Vagina (tissue), 2 donors: ENCODE measurements around the gene ZNF438. TPM values are rescaled to one million over a fixed set of nuclear protein-coding genes. Genes with fewer than 3 reads are reported as not detected.
"Not testable (repeated sequence)": the region's sequence is repeated elsewhere in the genome, so short reads cannot be mapped to it uniquely, and the experiment has no call there.

Experiments used
- DNase-seq, 2 donors: peaks; one replicate each; pipeline ENCODE4 v3.0.0-alpha.2; 2017; ENCODE audit errors: extremely low spot score in 2 of 2
- H3K27ac ChIP-seq: fragments of 200-600 bp; sonication (generic); one replicate; pipeline ENCODE4 v1.5.1; 2019
- H3K27me3 ChIP-seq: fragments of 200-600 bp; sonication (generic); one replicate; pipeline ENCODE4 v1.5.1; 2019
- H3K36me3 ChIP-seq, 2 donors: fragments of 200-600 bp; sonication (generic); one replicate each; pipeline ENCODE4 v1.5.1; 2017 to 2019
- H3K4me1 ChIP-seq: fragments of 200-600 bp; sonication (generic); one replicate; pipeline ENCODE4 v1.5.1; 2019
- H3K4me3 ChIP-seq, 2 donors: fragments of 200-600 bp; sonication (generic); 1 replicate in 1 of 2; 2 replicates in 1 of 2; pipeline ENCODE4 v1.5.1; 2016 to 2019
- H3K9me3 ChIP-seq: fragments of 200-600 bp; sonication (generic); one replicate; pipeline ENCODE4 v1.5.1; 2019
- CTCF ChIP-seq, 3 experiments: fragments of 450-650 bp in 2 of 3; fragments of 200-600 bp in 1 of 3; sonication (generic) in 1 of 3; IDR thresholded peaks; one replicate each; pipeline ENCODE4 v1.5.1; 2017 to 2019; ENCODE audit warnings: antibody characterized with exemption in 3 of 3, mild to moderate bottlenecking in 2 of 3, moderate library complexity in 2 of 3
- POLR2A ChIP-seq, 2 donors: fragments of 450-650 bp; IDR thresholded peaks; one replicate each; pipeline ENCODE4 v1.6.1; 2017; ENCODE audit warnings: antibody characterized with exemption in 2 of 2, mild to moderate bottlenecking in 2 of 2, moderate library complexity in 2 of 2
- POLR2AphosphoS5 ChIP-seq, 2 donors: sonication (generic); formaldehyde crosslinking; IDR thresholded peaks; one replicate each; pipeline ENCODE4 v1.9.0; 2017; ENCODE audit warnings: antibody characterized with exemption in 2 of 2, mild to moderate bottlenecking in 2 of 2, low read depth in 1 of 2; ENCODE audit not compliant: insufficient read depth in 1 of 2
- intact Hi-C: fragments of 100-400 bp; cut with DNase I; formaldehyde crosslinking; loops from one replicate; pipeline ENCODE4 v1.15.1; 2023
- total RNA-seq: library from RNA; depleted of rRNA; stranded (reverse); fragments of >200 nt; gene quantifications from one replicate; pipeline ENCODE4 v1.2.3, GENCODE V29; 2016

The ZNF438 gene
- total RNA-seq, 1 donor from 2014 or later, result 11.8 TPM

DNA sequence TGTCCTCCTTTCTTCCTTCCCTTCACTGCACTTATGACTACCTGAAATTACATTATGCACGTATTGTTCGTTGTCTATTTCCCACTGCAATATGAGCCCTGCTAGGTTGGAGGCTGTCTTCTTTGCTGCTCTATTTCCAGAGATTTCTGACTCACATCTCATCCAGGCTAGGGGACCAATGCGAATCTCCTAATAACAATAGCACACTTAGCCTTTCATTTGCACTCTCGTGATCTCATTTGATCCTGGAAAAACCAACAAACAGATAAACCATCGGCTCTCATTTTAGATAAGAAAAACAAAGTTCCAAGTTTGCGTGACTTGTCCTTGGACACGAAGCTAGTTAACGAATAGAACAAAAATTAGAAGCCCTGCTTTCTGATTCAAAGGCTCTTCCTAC is 1.4 kb downstream of the ZNF438 start:
- H3K4me3 ChIP-seq, result peak overlapping the region in 1 of 2 donors; percentile 61
- H3K27ac ChIP-seq, result peak overlapping the region; percentile 100
- H3K27me3 ChIP-seq, result no peaks in the 10 kb centered on the region
- no peak for TF ChIP-seq CTCF (IDR thresholded peaks at IDR 0.05)
- no peak for TF ChIP-seq POLR2AphosphoS5 (IDR thresholded peaks at IDR 0.05; ENCODE audit: insufficient read depth in 1 of 2, low read depth in 1 of 2)
- TF ChIP-seq POLR2A (IDR thresholded peaks at IDR 0.05), result no peak
- peaks cover 58% of the 10 kb centered on the region for H3K4me1 ChIP-seq
- H3K36me3 ChIP-seq, result no peaks in the 10 kb centered on the region
- no peak for DNase-seq
- no peaks in the 10 kb centered on the region for H3K9me3 ChIP-seq
- intact Hi-C loops, result loop anchor here (2.0 to 5.0 kb wide), 2 partner anchors 218 to 729 kb away; no protein-coding TSS in a partner anchor

DNA sequence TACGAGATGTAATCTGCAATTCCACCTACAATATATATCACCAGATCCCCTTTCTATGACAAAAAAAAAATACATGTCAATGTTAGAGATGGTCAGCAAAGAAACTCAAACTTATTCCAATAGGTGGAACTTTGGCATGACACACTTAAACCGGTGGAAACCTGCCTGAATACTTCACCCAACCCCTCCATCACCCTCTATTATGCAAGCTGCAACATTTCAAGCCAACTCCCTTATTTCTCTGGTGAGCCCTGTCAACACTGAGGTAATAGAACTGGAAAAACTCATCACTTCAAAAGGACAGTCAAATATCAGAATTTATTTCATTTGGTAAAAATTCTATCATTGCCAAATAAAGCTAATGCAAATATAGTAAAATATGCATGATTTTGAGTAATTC is 3.6 kb downstream of the ZNF438 start:
- H3K27me3 ChIP-seq, result no peaks in the 10 kb centered on the region
- TF ChIP-seq CTCF (IDR thresholded peaks at IDR 0.05), result no peak
- TF ChIP-seq POLR2AphosphoS5 (IDR thresholded peaks at IDR 0.05; ENCODE audit: insufficient read depth in 1 of 2, low read depth in 1 of 2), result peak in 1 of 2 donors; percentile 81
- DNase-seq, result no peak
- peaks cover 42% of the 10 kb centered on the region for H3K4me1 ChIP-seq
- H3K9me3 ChIP-seq, result no peaks in the 10 kb centered on the region
- intact Hi-C loops, result no loop called here
- H3K36me3 ChIP-seq, result no peaks in the 10 kb centered on the region
- peak overlapping the region; percentile 43 for H3K27ac ChIP-seq
- no peak overlapping the region for H3K4me3 ChIP-seq

GRCh38 chr10:31026279-31026678 is 5.4 kb downstream of the ZNF438 start:
- H3K9me3 ChIP-seq, DNase-seq, H3K4me3 ChIP-seq, H3K27me3 ChIP-seq, H3K27ac ChIP-seq, intact Hi-C loops, H3K36me3 ChIP-seq: not testable (repeated sequence)
- peaks cover 38% of the 10 kb centered on the region for H3K4me1 ChIP-seq

- no peak for DNase-seq
- Histone ChIP-seq H3K27me3 (no peaks in the 10 kb centered on the region), H3K4me1 (peaks cover 27% of the 10 kb centered on the region), H3K9me3 (no peaks in the 10 kb centered on the region), H3K4me3 (no peak overlapping the region), H3K27ac (peak overlapping the region; percentile 16), H3K36me3 (no peaks in the 10 kb centered on the region)
- TF ChIP-seq CTCF (IDR thresholded peaks at IDR 0.05) (no peak), POLR2AphosphoS5 (IDR thresholded peaks at IDR 0.05; ENCODE audit: insufficient read depth in 1 of 2, low read depth in 1 of 2) (no peak), POLR2A (IDR thresholded peaks at IDR 0.05) (no peak)
- intact Hi-C loops, result no loop called here
These were observed 6.5 kb downstream of the ZNF438 start for GRCh38 chr10:31025142-31025541.

GRCh38 chr10:31023558-31023957 is 8.1 kb downstream of the ZNF438 start:
- Histone ChIP-seq H3K9me3 (no peaks in the 10 kb centered on the region), H3K27me3 (no peaks in the 10 kb centered on the region), H3K4me1 (peaks cover 18% of the 10 kb centered on the region), H3K27ac (no peak overlapping the region), H3K4me3 (no peak overlapping the region), H3K36me3 (no peaks in the 10 kb centered on the region)
- intact Hi-C loops, result no loop called here
- DNase-seq, result no peak
- no peak for TF ChIP-seq POLR2A (IDR thresholded peaks at IDR 0.05)
- TF ChIP-seq CTCF (IDR thresholded peaks at IDR 0.05), result no peak
- no peak for TF ChIP-seq POLR2AphosphoS5 (IDR thresholded peaks at IDR 0.05; ENCODE audit: insufficient read depth in 1 of 2, low read depth in 1 of 2)

DNA sequence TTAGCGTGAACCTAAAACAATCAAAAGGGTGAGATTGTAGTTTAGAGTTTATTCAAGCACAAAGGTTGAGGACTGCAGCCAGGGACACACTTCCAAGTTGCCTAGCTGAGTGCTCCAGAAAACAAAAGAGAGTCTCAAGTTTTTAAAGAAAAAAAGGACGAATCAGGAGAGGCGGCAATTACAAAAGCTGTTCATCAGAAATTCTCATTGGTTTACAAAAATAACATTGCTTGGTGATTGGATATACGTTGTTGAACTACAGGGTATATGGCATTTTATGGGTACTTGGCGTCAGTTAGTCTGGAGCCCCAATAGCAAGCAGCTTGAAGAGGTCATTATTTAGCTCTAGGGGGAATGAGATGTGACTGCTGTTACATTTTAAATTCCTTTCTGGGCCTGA is 11.5 kb downstream of the ZNF438 start:
- DNase-seq, result no peak
- Histone ChIP-seq H3K36me3 (no peaks in the 10 kb centered on the region), H3K4me1 (peaks cover 7% of the 10 kb centered on the region), H3K9me3 (no peaks in the 10 kb centered on the region), H3K27me3 (no peaks in the 10 kb centered on the region), H3K4me3 (no peak overlapping the region), H3K27ac (no peak overlapping the region)
- intact Hi-C loops, result no loop called here
- TF ChIP-seq POLR2A (IDR thresholded peaks at IDR 0.05), result no peak
- no peak for TF ChIP-seq POLR2AphosphoS5 (IDR thresholded peaks at IDR 0.05; ENCODE audit: insufficient read depth in 1 of 2, low read depth in 1 of 2)
- no peak for TF ChIP-seq CTCF (IDR thresholded peaks at IDR 0.05)
